Left ventricle myocardium inferior (tissue), 1 donor: Measurements from ENCODE around the gene ECE1. TPM values are rescaled to one million over a fixed set of nuclear protein-coding genes. Genes with fewer than 3 reads are reported as not detected.
A peak's percentile ranks its signal among the peaks of the same experiment; 100 is the strongest.
"Not testable (repeated sequence)": the region's sequence is repeated elsewhere in the genome, so short reads cannot be mapped to it uniquely, and the experiment has no call there.

Source experiments
- DNase-seq: peaks from one replicate; pipeline ENCODE4 v3.0.0-alpha.2; 2020
- H3K27ac ChIP-seq: fragments of 200-600 bp; replicated peaks from 2 replicates; pipeline ENCODE4 v1.8.0; 2021
- H3K27me3 ChIP-seq: fragments of 200-600 bp; 2 replicates; pipeline ENCODE4 v1.8.0; 2021; ENCODE audit warnings: low read depth
- H3K36me3 ChIP-seq: fragments of 200-600 bp; 2 replicates; pipeline ENCODE4 v1.8.0; 2021
- H3K4me1 ChIP-seq: fragments of 200-600 bp; 2 replicates; pipeline ENCODE4 v1.8.0; 2021
- H3K4me3 ChIP-seq: fragments of 200-600 bp; 2 replicates; pipeline ENCODE4 v1.8.0; 2021; ENCODE audit warnings: mild to moderate bottlenecking, moderate library complexity
- H3K9me3 ChIP-seq: fragments of 200-600 bp; replicated peaks from 2 replicates; pipeline ENCODE4 v1.8.0; 2021
- intact Hi-C: fragments of 100-400 bp; cut with micrococcal nuclease; formaldehyde crosslinking; loops from one replicate; pipeline ENCODE4 v1.11.0; 2022
- total RNA-seq: library from RNA; stranded (reverse); fragmentation: NEBNext Ultra II Directional; extraction: Animal tissue kit (Norgen Biotek cat#: 25700); gene quantifications from one replicate; pipeline ENCODE4 v1.2.1, GENCODE V29; 2021
- TF ChIP-seq, protein P1 (sequence below): fragments of 200-600 bp; IDR thresholded peaks from 2 replicates; pipeline ENCODE4 v1.8.0; 2021; ENCODE audit warnings: antibody characterized with exemption, mild to moderate bottlenecking, borderline replicate concordance
- donor health status: DM: no; HTN: yes; CAD: no; lungs with severe emphysema.

The ECE1 gene
- total RNA-seq, 1 donor from 2014 or later = 54.7 TPM

DNA sequence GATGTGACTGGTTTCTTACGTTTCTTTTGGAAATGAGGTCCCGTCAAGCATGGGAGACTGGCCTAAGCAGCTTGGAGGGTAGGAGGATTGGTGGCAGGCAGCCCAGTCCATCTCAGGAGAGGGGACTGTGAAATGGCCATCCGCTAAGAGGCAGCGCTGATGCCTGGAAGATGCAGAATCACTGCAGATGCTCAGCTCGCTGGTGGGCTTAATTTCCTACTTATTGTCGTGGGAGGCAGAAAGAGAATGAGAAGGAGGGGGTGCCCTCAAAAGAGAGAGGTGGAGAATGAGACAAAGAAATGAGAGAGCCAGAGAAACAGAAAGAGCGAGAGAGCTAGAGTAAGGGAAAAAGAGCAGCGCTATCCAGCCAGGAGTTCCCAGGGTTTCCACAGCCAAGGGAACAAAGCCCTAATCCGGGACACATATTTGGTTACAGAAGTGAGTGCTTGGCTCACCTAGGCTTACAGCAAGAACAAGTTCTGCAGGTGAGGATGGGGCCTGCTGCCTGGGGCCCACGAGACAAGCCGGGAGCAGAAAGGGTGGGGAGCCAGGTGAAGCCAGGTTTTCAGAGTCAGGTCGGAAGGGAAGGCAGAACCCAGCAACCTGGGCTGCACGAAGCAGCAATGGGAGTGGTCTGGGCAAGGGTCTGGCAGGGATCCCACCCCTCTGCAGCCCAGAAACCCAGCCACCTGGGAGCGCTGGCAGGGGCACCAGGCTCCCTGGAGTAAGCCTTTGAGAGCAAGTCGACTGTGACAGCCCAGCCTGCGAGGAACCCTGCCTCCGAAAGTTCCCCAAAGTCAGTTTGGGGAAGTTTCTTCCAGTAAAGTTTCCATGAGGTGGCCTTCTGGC, 5.8 kb downstream of the ECE1 start:
- Histone ChIP-seq H3K9me3 (no peaks in the 10 kb centered on the region), H3K4me1 (peaks cover 50% of the 10 kb centered on the region), H3K36me3 (peaks cover 14% of the 10 kb centered on the region), H3K4me3 (no peak overlapping the region), H3K27ac (peak overlapping the region; percentile 34), H3K27me3 (no peaks in the 10 kb centered on the region)
- intact Hi-C loops = no loop called here
- no peak for DNase-seq
- TF ChIP-seq, protein P1, sequence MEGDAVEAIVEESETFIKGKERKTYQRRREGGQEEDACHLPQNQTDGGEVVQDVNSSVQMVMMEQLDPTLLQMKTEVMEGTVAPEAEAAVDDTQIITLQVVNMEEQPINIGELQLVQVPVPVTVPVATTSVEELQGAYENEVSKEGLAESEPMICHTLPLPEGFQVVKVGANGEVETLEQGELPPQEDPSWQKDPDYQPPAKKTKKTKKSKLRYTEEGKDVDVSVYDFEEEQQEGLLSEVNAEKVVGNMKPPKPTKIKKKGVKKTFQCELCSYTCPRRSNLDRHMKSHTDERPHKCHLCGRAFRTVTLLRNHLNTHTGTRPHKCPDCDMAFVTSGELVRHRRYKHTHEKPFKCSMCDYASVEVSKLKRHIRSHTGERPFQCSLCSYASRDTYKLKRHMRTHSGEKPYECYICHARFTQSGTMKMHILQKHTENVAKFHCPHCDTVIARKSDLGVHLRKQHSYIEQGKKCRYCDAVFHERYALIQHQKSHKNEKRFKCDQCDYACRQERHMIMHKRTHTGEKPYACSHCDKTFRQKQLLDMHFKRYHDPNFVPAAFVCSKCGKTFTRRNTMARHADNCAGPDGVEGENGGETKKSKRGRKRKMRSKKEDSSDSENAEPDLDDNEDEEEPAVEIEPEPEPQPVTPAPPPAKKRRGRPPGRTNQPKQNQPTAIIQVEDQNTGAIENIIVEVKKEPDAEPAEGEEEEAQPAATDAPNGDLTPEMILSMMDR = no peak

GRCh38 chr1:21283524-21283923, 6.7 kb downstream of the ECE1 start:
- no peaks in the 10 kb centered on the region for H3K9me3 ChIP-seq
- intact Hi-C loops = no loop called here
- TF ChIP-seq, protein P1 = no peak
- H3K36me3 ChIP-seq = peaks cover 14% of the 10 kb centered on the region
- H3K27ac ChIP-seq = no peak overlapping the region
- peaks cover 50% of the 10 kb centered on the region for H3K4me1 ChIP-seq
- H3K4me3 ChIP-seq = no peak overlapping the region
- no peak for DNase-seq
- H3K27me3 ChIP-seq = no peaks in the 10 kb centered on the region

DNA sequence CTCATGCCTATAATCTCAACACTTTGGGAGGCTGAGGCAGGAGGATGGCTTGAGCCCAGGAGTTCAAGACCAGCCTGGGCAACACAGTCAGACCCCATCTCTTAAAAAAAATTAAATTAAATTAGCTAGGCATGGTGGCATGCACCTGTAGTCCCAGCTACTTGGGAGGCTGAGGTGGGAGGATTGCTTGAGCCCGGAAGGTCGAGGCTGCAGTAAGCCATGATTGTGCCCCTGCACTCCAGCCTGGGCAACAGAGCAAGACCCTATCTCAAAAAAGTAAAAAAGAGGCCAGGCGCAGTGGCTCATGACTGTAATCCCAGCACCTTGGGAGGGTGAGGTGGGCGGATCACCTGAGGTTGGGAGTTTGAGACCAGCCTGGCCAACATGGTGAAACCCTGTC, 8.2 kb downstream of the ECE1 start:
- H3K27ac ChIP-seq = peak overlapping the region; percentile 95

GRCh38 chr1:21280482-21280881, 9.8 kb downstream of the ECE1 start:
- Histone ChIP-seq H3K9me3 (no peaks in the 10 kb centered on the region), H3K27ac (peak overlapping the region; percentile 95), H3K27me3 (no peaks in the 10 kb centered on the region), H3K4me1 (peaks cover 76% of the 10 kb centered on the region), H3K36me3 (peaks cover 16% of the 10 kb centered on the region), H3K4me3 (no peak overlapping the region)
- TF ChIP-seq, protein P1 = no peak
- intact Hi-C loops = no loop called here
- DNase-seq = no peak

More for the DNA sequence above, 8.2 kb downstream of the ECE1 start:
- H3K4me3 ChIP-seq, H3K9me3 ChIP-seq, intact Hi-C loops, DNase-seq, H3K27me3 ChIP-seq: not testable (repeated sequence)
- H3K4me1 ChIP-seq = peaks cover 61% of the 10 kb centered on the region
- peaks cover 14% of the 10 kb centered on the region for H3K36me3 ChIP-seq

DNA sequence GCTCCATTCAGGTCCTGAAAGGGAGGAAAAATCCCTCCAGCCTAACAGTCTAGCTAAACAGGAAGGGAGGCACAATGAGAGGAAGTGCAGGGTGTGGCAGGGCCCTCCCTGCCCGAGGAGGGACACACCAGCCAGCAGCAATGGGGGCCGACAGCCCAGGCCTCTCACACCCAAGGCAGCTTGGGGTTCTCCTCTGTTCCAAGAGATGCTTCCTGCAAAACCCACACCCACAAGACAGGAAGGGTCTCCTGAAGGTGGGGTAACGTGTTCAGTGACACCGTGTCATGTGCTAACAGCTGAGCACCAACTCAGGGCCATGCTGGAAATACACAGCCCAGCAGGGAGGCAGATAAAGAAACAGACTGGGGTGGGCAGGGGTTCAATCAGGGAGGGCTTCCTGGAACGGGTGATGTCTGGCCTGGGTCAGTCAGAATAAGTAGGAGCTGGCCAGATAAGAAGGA, 10.2 kb downstream of the ECE1 start:
- H3K4me3 ChIP-seq = peak overlapping the region; percentile 53
- peaks cover 79% of the 10 kb centered on the region for H3K4me1 ChIP-seq
- no peaks in the 10 kb centered on the region for H3K9me3 ChIP-seq
- DNase-seq = peak; percentile 60
- TF ChIP-seq, protein P1 = no peak
- H3K27me3 ChIP-seq = no peaks in the 10 kb centered on the region
- peak overlapping the region; percentile 95 for H3K27ac ChIP-seq
- peaks cover 16% of the 10 kb centered on the region for H3K36me3 ChIP-seq
- intact Hi-C loops = no loop called here
